Activated CD4-positive, alpha-beta T cell treated with anti-CD3 and anti-CD28 coated beads, Interleukin-2, Interleukin-6, amounts not matched to agents 100 ng/mL and 50 ng/mL, durations not matched to agents 16 hours and 8 hours (primary cell): ENCODE measurements around the gene IRF5.
A peak's percentile ranks its signal among the peaks of the same experiment; 100 is the strongest.

Experiments
- DNase-seq: peaks from one replicate; pipeline ENCODE4 v3.0.0-alpha.2; 2020

The IRF5 gene

DNA sequence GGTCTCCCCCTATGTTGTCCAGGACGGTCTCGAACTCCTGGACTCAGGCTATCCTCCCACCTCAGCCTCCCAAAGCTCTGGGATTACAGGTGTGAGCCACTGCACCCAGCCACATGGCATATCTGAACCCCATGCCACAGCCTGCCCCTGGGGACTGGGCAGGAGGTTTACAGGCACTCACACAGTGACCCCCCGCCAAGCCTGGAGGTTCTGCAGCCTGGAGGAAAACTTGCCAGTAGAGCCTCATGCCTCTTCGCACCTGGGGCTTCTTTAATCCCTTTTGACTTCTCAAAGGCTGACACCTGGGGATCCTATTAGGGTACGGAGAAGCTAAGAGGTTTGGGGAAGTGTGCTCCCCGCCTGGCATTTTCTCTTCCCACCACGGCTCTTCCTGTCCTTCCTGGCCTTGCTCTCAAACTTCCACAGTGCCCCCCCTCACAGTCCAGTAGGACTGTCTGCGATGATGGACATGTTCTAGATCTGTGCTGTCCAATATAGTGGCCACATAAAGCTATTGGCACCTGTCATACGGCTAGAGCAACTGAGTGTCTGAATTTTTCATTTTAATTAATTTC lies 15.8 kb upstream of the IRF5 start:
- no peak for DNase-seq

DNA sequence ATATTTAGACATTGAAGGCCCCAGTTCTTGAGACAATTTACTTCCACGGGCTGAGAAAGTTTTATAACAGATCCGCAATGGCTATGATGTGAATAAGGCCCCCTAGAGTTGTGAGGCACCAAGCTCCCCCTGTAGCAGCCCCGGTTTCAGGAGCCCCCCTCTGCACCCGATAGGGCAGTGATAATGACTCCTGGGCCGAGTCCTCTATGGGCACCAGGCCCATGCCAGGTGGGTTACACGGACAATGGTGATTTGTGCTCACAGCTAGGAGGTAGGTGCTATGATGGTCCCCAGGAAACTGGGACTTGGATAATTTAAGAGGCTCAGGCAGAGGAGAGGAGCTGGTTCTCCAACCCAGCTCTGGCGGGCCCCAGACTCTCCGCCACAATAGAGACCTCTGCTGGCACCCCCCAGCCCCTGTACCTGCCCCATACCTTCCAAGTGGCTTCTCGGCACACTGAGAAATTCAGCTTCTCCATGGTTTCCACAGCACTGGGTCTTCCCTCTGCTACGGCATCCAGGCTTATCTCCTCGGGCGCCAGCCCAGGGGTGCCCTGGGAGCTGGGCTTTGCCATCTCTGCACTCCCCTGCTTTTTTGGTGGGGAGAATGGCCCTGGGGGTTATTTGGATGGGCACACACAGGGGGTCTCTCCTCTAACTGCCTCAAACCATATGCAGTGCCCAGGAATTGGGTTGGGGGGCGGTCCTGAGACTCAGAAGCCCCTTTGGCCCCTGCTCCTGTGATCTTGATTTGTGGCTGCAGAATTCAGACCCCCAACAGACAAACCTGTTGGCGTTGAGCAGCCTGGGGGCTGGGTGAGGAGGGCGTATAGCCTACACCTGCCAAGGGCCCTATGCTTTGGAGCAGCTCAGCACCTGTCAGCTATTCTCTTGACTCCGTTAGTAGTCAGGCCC lies 15.0 kb upstream of the IRF5 start:
- no peak for DNase-seq

DNA sequence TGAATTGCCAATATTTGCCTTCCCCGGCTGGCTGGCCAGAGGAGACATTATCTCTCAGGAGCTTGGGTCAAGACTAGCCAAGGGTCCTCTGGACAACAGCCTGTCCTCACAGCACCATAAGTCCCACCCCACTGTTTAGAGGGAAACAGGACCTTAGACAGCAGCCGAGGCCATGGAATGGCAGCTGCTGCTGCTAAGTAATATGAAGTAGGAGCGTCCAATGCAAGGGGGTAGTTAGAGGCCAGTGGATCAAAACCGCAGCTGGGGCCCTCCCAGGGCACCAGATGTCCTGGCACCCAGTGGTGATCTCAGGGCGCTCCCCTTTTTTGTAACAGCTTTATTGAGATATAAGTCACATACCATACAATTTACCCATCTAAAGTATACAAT lies 14.3 kb upstream of the IRF5 start:
- DNase-seq = no peak

DNA sequence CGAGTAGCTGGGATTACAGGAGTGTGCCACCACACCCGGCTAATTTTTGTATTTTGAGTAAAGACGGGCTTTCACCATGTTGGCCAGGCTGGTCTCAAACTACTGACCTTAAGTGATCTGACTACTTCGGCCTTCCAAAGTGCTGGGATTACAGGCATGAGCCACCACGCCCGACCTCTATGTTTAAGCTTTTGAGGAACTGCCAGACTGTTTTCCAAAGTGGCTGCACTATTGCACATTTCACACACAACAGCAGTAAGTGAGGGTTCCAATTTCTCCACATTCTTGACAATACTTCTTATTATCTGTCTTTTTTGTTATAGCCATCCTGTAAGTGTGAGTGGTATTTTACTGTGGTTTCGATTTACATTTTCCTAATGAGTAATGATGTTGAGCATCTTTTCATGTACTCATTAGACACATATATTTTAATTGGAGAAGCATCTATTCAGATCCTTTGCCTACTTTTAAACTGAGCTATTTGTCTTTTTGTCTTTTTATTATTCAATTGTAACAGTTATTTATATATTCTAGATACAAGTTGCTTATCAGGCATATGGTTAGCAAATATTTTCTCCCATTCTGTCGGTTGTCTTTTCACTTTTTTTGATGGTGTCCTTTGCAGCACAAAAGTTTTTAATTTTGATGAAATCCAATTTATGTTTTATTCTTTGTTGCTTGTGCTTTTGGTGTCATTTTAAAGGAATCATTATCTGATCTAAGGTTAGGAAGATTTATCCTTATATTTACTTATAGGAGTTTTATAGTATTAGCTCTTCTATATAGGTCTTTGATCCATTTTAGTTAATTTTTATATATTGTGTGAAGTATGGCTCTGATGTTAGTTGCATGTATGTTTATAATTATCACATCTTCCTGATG lies 12.8 kb upstream of the IRF5 start:
- DNase-seq = no peak

DNA sequence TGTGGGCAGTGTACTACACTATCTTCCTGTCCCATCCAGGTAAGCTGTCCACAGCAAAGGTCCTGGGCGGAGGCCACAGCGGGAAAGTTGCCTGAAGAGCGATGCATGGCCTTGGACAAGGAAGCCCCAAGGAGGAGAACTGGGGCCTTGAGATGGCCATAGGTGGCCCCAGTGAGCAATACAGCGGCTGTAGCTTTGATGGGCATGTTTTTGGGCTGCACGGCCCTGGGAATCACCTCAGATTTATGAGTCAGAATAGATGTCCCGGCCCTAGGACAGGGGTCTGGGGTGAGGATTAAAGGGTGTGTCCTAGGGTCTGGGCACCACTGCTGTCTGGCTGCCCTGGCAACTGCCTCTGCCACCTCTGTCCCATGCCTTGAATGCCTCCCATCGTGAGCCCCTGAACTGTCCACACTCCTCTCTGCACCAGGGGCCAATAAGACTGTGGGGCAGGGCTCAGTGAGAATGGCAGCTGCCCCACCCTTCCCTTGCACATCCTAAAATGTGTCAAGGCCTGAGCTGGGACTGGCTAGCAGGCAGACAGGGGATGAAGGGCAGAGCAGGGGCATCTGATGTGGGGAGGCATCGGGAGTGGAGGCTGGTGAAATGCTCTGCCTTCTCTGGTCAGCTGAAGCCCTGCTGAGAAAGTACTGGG lies 9.4 kb upstream of the IRF5 start:
- DNase-seq = no peak

DNA sequence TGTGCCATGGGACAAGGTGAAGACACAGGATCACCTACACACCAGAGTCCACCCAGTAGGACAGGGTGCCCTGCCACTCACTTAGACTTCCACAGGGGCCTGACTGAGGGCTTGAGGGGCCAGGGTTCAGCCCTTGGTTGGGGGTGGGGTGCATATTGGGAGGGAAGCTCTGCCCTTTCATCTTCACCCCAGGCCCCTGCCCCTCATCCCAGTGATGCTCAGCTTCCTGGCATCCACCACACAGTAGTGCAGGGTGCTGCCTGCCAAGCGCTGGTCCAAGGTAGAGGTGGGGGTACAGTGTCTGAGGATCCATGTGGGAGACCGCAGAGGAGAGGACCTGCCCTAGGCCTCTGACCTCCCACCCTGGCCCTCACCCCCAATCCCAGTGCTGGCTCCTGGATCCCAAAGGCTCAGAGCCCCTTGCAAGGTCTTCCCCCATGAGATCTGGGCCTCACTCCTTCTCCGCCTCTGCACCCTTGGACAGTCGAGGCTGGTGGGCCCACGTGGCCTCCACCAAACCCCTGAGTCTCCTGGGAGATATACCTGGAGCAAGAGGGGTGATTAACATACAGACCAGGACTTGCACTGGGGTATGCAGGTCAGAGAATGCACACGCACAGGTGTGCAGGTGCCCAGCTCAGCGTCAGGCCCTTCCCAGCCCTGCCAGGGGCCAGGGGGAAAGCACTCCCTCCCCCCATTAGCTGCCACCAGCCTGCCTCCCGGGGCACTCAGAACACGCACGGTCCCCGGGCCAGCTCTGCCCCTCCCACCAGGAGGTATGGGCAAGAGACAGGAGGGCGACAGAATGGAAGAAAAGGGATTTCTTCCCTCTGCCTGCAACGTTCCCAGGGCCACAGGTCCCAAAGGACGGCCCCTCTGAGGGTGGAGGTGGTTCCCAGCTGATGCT lies 8.6 kb upstream of the IRF5 start:
- DNase-seq = no peak

DNA sequence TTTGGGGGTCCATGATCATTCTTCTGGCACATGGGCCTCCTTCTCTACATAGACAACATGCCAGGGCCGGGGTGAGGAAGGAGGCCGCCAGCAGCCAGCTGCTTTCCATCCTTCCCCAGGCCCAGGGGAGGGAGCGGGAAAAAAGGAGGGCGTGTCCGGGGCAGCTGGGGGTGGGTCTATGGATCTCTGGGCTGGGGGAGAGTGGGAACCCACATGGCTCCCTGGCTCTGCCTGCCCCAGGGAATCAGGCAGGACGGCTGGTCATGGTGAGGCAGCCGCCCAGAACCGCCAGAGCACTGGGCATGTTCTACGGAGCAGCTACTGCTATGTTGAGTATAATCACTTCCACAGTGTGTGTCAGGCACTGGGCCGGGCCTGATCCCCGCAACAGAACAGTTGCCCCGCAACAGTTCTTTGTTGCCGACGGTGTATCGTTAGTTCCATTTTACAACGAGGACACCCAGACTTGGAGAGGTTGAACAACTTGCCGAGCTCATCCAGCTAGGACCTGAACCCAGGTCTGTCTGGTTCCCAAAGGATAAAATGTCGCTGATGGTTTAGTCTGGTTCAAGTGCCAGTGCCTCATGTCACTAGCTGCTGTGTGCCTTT lies 6.4 kb upstream of the IRF5 start:
- no peak for DNase-seq

DNA sequence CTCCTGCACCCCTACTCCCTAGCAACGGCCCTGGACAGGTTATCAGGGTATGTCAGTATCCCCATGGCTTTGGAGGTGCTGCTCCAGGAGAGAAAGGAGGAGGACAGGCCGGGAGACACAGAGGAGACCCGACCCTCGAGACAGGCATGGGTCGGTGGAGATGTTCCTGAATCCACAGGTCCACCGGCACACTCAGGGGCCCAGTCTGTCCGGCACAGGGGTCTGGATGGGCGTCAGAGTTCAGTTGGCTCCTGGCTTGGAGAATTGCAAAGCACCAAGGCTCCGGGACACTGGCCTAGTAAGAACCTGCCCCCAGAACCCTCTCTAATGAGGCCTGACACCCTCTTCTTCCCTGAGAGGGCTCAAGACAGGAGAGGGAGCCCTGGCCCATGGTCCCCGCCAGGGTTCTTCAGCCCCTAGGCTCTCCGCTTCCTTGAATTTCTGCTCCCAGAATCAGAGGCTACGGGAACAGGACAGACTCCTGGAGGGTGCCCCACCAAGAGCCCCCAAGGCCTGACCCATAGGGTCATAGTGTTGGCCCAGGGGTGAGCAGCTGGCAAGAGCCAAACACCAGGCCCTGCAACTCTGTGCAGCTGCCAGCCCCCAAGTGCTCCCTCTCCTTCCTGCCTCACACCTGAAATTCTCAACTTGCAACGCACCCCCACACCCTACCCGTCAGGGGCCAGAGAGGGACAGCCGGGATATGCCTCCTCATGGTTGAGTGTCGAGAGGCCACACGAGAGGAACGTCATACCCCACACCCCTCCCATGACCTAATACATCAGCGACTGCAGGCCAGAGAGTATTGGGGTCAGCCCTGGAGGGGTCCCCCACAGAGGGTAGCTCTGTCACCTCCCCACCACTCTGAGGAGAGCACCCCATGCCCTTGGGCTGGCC lies 5.5 kb upstream of the IRF5 start:
- DNase-seq = no peak

DNA sequence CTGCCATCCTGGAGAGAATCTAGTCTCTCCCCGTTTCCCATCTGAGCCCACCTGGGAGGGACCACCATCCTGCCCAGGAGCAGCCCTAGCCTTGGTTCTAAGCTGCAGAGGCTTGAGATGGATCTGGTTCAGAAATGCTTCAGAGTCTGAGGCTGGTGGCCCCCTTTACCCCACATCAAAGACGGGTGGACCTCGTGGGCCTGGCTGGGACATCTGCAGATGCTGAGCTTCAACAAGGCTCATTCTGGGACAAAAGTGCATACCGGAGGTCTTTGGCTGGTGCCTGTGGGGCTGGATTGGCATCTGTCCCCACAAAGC lies 4.9 kb upstream of the IRF5 start:
- no peak for DNase-seq

DNA sequence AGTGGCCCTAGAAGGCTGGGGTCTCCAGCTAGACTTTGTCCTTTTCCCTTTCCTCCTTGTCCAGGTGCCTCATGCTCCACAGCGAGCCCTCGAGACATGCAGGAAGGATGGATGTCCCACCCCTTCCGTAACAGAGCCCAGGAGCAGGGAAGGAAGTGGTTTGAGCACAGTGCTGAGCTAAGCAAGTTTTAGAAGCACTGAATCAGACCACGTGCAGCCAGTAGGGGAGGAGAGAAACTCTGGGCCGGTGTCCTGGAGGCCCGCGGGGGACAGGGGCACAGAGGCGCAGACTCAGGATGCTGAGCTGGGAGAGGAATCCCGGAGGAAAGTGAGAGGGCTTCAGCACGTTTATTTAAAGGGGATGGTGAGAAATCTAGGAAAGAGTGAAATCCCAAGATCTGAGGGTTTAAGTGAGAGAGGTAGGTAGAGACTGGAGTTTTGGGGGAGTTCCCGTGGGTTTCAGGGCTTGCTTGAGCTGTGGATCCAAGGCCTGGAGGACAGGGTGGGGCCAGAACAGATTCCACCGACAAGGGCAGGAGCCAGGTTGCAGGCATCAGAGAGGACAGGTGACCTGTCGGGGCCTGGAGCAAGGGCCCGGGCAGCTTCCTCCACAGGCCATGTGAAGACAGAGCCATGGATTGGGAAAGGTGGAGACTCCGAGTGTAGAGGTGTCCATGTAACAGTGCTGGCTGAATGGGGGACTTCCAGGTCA lies 4.4 kb upstream of the IRF5 start:
- DNase-seq = peak; percentile 77

DNA sequence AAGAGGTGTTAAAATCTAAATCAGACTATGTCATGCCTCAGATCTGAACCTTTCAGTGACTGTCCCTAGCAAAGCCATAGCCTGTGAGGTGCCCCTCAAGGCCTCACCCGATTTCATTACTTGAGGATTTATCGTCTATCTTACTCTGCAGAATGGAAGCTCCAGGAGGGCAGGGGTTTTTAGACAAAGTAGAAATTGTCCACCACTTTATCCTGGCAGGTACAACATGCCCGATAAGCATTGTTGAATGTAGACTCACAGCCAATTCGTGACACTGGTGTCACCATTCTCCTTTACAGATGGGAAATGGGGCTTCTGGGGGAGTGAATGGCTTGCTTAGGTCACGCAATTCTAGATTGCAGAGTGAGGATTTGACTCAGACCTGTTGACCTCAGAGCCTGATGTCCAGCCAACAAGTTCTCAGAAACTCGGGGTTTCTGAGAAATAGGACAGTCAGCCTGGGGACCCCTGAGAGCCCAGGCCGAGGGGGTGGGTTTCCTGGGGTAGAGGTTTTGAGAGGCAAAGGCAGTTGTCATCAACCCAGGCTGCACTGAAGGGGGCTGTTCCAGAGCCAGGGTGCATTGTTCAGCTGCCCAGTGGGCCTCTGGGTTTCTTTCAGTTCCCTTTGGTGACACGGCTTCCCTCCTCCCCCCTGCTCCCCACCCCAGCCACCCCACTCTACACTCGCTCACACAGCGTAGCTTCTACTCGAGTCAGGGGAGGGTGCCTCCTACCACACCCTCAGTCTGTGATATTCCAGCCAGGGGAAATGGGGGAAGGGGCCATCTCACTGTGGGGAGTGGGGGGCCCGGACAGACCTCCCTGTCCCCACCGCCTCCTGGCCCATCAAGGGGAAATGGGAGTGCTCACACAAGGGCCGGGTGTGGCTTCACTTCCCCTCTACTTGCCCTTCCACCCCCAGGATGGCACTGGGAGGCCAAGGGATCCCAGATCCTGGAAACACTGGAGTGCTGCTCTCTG lies 3.1 kb upstream of the IRF5 start:
- DNase-seq = no peak

DNA sequence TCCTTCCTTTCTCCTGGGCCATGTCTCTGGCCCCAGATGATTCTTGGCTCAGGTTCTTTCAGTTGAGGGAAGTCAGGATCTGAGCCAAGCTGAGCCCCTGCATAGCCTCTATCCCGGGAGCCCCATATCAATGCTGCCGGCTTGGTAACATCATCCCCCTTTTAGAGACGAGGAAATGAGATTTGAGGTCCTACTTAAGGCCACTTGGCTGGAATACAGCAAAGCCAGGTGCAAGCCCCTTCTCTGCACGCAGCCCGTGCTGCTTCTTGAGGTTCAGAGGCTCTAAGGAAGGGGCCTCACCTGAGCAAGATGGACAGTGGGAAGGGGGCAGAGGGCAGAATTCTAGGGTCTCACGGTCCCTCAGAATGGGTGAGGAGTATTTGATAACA lies 2.4 kb upstream of the IRF5 start:
- DNase-seq = no peak

DNA sequence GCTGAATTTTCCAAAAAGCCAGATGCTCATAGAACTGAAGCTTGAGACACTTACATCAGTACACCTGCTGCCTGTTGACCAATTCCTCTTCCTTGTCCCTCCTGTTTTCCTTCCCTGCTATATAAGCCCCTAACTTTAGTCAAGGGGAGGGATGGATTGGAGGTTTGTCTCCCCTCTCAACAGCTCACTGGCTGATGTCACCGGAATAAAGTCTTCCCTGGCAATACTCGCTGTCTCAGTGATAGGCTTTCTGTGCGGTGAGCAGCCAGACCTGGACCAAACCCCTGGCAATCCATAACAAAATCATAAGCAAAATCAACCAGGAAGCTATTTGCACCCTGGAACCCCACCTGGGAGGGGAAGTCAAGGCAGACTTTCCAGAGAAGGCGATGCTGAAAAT lies 929 bp upstream of the IRF5 start:
- DNase-seq = no peak

DNA sequence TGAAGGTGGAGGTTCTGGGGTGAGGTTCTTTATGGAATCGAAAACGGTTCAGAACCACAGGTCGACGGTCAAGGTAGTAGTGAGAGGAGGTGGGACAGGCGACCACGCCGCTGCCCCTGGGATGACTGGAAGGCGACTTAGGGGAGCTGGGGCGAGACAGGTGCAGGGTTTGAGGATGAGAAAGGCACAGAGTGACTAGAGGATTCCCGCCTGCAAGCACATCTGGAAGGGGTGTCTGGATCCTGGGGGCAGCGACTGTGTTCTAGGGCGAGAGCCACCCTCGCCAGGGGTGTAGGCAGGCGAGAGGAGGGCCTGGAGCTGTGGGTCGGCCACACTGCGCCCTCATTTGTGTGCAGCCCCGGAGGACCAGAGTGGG lies 468 bp upstream of the IRF5 start:
- DNase-seq = no peak

DNA sequence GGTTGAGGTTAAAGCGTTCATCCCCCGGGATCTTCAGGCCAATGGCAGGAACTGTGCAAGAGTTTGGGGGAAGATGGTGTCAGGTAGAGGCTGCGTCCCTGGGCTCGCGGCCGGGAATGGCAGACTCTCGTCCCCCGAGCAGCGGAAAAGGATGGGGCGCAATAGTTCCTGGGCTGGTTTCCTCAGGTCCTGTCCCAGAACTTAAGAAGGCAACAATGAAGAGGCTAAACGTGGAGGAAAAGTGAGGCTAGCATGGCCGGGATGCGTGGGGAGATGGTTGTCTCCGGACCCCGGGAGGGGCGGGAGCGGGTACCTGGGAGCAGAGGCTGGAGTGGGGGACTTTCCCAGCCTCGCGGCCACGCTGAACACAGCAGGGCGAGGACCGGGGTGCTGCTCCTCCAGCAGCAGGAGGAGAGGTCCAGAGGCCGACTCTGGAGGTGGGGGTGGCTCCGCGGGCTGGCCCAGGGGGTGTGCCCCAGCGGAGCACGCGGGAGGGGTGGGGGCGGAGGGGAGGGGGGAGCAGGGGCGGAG lies 882 bp downstream of the IRF5 start:
- DNase-seq = peak; percentile 48

DNA sequence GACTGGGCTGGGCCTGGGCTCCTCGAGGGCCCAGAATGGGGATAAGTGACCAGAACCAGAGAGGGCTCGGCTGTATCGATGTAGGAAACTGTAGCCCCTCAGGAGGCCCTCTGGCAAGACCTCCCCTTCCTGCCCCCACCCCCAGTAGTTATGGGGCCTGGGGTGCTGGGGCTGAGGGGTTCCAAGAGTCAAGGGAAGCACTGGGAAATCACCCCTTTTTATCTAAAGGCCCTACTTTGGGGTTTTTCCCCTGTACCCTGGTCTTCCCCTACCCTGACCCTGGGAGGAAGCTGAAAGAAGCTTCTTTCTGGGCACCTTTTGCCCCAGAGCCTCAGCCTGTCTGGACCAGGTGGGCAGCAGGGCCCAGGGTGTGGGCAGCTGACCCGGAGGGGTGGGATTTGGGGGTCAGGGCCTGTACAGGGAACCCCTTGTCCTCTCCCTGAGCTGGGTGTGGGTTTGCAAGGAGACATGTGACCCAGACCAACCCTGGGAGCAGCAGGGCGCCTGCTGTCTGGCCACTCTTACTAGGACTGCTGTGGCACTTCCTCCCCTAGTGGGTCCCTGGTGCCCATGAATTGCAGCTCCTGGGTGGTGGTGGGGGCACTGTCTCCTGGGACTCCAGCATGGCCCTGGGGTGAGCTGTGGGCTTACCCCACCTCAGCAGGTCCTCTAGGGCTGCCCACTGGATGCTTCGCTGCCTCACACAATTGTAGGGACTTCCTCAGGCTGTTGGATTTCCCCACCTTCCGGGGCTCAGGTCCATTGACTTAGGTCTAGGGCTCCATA lies 1.5 kb downstream of the IRF5 start:
- peak; percentile 30 for DNase-seq

DNA sequence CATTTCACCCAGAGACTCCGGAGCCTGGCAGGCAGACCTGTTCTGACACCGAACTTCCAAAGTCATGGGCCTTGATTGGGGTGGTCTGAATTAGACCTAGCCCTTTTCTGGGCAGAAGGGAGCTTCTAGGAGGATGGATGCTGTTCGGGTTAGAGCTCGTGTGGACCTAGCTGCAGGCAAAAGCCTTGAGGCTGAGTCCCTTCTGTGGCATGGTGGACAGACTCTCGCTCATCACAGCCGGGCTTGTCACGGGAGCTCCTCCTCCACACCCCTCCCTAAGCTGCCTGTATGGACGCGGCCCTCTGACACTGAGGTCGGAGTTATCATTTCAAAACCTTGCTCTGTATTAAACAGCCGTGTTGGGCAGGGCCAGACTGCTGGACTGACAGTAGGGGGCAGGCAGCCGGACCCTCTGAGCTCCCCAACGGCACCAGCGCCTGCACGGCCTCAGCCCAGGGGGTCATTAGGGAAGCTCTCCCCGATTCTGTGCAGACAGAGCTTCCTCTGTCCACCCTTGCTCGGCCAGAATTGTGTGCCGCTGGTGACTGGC lies 2.2 kb downstream of the IRF5 start:
- peak; percentile 23 for DNase-seq
